HG03196 (cell line): ENCODE results near the gene ZNF19.

ENCODE experiments used
- ATAC-seq: cut with Tn5 transposase; IDR thresholded peaks from one replicate; pipeline ENCODE4 v1.9.1; 2021; ENCODE audit not compliant: unreplicated experiment

The ZNF19 gene

DNA sequence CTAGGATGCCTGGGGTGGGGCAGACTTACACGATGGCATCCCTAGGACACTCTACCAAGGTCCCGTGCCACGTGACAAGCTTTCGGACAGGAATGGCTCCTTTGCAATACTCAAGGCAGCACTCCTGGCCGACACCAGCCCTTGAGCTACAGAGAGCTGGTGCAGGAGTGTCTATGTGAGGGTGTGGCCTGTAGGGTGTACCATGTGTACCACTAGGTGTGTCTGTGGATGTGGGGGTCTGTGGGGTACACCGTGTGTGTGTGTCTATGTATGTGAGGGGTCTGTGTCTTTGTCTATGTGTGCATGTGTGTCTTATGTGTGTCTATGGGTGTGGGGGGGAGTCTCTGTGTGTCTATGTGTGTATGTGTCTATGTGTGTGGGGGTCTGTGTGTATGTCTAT lies 45.4 kb downstream of the ZNF19 start:
- no peak for ATAC-seq

DNA sequence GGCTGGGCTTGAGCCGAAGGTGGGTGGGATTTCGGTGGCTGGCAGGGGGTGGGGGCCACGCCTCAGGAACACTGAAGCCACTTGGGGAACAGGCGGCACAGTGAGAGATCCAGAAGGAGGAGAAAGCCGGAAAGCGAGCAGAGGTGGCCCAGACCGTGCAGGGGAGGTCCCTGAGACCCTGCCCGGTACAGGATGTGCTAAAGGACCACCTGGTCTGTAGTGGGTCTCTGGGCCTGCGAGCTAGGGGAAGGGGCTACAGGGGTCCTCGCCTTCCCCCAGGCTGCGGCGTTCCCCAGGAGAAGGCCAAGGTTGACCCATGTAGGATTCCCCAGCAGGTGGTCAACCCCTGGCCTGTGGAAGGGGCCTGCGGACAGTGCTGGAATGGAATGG lies 47.1 kb downstream of the ZNF19 start, which contains the start of gene TLE7:
Gene TLE7 (minus strand): TSS at position 4 of the 390 bp plus-strand sequence. CDS start 8,730 bp downstream, outside the sequence.
- no peak for ATAC-seq

DNA sequence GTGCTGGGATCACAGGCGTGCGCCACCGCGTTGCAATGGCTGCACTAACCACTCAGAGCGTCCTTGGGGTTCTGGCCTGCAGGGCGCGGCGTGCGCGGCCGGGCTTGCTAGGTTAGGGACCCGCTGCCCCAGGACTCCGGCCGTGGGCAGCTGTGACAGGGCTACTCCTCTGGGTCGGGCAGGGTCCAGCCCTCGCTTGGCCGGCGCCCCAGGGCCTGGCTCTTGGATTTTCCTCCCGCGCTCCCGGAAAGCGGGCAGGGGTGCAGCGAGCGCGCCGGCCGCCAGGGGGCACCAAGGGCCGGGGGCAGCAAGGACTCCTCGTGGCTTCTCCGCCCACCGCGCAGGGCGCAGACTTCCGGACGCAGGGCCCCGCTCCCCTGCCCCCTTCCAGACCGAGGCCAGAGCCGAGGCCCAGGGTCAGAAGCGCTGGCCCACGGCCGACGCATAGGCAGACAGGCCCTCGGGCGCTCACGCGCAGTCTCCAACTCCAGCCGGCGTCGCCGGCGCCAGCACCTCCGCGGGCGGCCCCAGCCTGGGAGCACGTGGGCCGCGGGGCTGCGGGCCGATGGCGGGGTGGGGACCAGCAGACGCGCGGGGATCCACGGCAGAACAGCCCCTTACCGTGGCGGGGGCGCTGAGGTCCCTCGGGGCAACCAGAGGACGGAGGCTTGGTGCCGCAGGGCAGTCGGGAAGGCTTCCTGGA lies 47.6 kb downstream of the ZNF19 start:
- no peak for ATAC-seq

DNA sequence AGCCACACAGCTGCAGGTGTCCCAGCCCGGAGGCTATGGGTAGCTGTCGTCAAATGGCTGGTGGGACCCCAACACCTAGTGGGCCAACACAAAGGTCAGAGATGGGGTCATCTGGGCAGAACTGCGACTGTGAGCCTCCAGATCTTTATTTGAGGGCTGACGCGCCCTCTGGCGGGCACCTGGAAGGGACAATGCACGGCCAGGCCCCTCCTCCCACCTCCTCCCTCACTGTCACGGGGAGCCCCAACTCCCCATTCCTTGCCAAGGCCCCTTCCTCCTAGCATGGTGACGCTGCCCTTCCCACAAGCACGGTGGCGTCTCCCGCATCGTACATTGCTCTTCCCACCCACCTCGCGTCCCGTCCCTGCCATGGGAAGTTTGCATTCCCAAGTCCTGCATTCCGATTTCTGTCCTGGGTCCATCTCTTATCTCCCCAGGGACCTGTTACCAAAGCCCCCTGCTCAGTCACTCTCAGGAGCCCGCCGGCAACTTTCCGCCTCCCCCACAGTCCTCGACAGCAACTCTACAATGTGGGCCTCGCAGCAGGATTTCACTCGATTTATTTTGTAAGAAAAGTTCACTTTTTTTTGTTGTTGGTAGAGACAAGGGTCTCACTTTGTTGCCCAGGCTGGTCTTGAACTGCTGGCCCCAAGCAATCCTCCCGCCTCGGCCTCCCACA lies 48.3 kb downstream of the ZNF19 start:
- no peak for ATAC-seq

DNA sequence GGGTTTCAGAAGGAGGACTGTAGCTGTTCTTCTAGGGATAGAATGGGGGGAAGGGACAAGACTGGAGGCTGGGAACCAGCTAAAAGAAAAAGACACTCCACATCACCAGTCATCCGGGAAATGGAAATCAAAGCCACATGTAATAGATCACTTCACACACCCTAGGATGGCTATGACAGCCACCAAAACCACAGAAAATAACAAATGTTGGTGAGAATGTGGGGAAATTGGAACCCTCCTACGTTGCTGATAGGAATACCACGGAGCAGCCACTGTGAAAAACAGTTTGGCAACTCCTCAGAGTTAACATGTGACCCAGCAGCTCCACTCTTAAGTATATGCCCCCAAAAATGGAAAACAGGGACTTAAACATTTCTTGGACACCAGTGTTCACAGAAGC lies 49.6 kb downstream of the ZNF19 start:
- ATAC-seq, result no peak

DNA sequence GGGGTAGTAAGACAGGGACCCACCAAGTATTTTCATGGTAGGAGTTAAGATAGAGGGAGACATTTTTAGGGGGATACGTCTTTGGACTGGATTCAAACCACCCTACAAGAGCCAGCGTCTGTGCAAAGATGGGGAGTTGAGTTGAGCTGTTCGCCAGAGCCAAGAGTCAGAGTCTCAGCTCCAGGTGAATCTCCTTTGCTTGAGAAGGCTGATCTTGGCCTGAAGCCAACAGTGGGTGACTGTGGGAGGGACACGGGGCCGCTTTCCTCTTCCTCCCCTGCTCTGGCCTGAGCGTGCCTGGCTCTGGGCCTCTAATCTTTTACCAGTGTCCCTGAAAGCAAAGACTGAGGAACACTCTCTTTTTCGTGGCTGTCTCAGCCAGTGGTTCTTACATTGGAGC lies 52.7 kb downstream of the ZNF19 start:
- ATAC-seq, result no peak

DNA sequence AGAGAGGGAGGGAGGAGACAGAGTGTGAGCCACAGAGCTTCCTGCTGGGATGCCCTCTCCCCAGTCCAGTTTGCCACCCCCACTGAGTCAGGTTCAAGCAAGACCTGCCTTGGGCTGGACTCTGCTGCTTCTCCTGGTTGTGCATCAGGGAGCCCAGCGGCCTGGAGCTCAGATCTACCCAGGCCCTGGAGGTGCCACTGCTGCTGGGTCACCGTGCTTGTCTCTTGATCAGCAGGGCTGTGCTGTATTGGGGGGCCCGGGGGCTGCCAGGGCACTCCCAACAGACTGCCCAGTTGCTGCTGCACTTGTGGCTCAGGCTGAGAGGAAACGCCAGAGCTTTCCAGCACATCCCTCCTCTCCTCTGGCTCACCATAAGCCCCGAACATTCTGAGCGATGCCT lies 56.2 kb downstream of the ZNF19 start:
- ATAC-seq, result no peak

DNA sequence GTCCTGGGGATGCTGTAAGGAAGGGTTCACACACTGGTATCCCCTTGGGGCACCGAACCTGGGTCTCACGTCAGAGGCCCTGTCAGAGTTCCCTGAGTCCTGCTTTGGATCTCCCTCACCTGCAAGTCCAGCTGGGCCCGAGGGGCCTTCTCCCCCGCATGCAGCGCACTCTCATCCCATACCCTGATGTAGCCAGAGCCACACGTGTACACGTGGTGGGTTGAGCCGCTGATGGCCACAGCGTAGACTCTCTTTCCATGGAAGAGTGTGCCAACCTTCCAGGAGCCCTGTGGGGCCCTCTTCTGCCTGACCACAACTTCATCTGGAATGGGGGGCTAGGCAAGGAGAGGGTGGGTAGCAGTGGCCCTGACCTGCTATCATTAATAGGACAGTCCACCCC lies 57.1 kb downstream of the ZNF19 start:
- no peak for ATAC-seq

DNA sequence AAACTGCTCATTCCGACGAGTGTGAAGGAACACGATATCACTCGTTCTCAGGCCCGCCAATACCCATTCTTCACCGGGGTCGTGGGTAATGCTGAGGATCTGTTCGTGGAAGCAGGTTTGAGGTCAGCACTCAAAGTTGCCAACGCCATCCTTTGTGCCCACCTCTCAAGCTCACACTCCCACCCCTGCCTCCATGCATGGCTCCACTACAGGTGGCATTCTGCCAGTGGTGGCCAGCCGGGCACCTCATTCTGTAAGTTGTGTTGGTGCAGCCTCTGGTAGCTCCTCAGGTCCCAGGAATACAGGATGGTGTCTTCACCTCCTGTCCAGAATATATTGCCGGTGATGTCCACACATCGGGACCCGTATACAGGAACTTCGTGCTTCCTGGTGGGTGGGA lies 57.9 kb downstream of the ZNF19 start:
- no peak for ATAC-seq

DNA sequence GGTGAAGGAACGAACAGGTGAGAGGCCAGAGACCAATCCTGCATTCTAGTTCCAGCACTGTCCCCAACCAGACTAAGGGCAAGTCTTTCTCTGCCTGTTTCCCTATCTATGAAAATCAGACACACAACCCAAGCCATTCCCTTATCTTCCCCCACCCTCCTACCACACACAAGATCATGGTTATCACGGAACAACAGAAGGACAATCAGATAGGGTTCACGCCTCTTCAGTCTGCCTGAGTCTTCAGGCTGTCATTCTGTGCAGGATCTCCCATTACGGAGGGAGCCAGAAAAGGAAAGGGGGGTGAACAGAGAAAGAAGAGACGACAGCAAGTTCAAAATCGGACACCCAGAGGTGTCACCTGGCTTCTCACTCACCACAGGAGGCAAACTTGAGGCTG lies 58.4 kb downstream of the ZNF19 start:
- no peak for ATAC-seq

DNA sequence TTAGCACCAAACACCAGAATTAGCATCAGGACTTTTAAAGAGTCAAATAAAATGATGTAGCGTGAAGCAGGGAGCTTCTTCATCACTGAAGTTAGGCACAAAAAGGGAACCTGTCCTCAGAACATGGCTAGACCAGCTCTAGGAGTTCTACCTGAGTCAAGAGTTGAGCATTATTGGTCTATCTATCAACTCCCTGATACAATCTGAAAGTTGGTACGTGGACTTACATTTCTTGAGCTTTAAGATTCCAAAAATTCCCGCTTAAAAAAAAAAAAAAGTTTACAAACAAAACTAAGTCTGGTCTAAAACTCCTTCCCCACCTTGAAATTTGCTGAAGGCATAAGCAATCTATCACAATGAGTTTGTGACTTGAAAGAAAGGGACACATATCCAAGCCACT lies 59.5 kb downstream of the ZNF19 start:
- ATAC-seq, result no peak

DNA sequence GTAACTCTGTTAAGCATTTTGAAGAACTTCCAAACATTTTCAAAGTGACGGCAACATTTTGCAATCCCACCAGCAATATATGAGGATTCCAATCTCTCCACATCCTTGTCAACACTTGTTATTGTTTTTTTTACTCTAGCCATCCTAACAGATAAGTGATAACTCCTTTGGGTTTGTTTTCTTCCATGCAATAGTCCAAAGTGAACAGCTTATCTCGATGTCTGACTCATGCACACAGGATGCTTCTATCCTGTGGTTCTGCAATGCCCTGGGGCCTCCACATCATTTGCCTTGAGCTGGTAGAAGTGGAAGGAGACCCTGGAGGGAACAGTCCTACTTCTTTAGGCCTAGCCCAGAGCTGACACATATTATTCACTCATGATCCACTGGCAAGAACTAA lies 60.2 kb downstream of the ZNF19 start:
- no peak for ATAC-seq

DNA sequence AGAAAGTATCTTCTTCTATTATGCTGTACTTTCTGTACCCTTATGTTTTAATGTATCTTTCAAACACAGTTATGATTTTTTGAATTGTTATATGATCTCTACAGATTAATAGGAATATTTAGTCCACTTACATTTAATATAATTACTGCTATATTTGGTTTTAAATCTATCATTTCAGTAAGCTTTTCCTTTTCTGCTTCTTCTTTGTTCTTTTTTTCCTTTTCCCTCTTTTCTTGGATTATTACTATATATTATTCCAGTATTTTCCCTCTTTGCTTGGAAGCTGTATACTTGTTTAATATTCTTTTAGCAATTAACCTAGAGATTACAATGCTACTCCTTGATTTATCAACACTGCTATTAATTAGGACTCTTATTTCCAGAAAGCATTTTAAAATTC lies 60.7 kb downstream of the ZNF19 start:
- no peak for ATAC-seq

DNA sequence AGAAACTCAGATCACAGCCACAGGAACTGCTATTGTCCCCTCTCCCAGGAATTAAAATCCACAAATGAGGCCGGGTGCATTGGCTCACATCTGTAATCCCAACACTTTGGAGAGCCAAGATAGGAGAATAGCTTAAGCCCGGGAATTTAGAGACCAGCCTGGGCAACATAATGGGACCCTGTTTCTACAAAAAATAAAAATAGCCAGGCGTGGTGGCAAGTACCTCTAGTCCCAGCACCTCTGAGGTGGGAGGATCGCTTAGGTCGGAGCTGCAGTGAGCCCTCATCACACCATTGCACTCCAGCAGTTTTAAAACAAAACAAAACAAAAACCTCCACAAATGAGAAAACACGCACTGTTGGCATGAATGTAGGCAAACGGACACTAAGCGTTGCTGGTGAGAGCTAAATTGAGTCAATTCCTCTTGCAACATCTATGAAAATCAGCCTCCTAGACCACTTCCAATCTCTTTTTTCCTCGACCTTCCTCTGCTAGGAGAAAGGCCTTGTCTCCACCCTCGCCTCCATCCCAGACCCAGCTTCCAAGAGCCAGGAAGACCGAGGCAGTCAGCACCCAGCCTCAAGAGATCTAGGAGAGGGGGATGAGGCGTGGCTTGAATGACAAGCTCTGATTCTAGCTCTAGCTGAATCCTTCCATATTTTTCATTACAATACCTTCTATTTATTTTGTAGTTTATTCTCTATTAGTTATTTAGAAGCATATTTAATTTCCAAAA lies 62.1 kb downstream of the ZNF19 start:
- no peak for ATAC-seq

DNA sequence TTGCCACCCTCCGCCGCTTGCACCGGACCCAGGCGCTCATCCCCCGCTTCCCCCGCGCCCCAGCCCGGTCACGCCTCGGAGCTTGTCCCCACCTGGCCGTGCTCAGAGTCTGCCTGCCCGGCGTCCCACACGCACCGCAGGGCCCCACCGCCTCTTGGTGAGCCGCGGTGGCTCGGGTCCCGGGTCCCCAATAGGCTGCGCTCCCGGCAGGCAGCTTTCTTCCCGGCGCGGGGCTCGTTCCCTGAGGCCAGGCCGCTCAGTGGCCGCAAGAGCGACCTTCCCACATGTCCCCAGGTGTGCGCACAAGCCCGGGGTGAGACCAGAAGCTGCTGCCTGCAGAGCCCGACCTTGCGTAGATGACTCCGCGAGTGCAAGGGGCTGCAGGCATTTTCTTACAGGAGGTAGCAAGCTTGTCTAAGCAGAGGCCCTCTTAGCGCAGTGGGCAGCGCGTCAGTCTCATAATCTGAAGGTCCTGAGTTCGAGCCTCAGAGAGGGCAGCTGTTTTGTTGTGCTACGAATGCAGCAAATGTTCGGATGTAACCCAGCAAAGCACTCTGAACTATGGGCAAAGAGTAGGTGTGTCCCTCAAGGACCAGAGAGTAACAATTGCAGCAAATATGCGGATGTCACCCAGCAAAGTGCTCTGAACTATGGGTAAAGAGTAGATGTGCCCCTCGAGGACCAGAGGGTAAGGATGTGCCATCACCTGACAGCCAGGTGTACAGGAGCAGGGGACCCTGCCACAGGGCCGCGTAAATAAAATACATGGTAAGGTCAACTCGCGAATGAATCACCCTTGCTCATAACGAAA lies 62.9 kb downstream of the ZNF19 start:
- ATAC-seq, result no peak

DNA sequence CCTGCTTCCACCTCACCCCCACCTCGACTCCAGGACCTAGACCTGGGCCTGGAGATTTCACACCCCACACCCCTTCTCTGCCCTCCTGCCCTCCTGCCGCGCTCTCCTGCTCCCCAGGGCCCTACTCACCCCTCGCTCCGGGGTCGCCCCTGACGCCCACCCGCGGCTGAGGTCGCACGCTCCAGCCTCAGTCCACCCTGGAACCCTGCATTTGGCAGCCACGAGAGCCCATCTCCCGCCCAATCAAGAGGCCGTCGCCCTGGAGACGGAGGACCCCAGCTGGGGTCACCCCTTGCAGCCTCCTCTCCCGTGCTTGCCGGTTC lies 63.4 kb downstream of the ZNF19 start:
- ATAC-seq, result no peak

DNA sequence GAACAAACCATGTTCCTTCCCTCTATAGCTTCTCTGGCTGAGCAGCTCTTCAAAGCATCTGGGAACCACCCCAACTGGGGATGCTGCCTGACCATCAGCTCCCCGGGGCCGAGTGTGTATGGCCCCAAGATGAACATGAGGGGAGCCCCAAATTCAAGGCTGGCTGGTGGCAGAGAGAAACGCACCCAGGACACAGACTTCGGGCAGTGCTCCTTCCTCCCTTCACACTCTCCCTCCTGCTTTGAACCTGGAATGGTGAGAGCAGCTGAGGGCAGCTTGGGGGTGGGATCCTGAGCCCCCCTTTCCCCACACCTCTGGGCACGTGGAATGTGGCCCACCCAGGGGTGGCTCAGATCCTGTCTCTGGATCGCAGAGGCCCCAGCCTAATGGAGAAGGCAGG lies 64.5 kb downstream of the ZNF19 start:
- no peak for ATAC-seq

DNA sequence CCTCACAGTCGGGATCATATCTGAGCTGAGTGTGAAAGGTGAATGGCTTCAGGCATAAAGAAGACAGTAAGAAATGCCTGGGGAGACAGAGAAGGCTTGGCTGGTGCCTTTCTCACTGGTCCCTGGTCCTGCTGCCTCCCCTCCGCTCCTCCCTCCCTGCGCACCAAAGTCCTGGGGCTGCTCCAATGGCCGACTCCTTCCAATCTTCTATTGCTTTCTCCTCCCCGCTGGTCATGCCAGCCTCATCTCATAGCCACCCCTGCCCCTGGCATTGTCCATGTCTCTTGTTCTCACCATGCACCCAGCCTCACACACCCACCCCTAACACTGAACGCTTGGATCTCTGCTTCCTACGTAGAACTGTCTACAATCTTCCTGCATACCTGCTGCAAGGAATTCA lies 65.3 kb downstream of the ZNF19 start:
- no peak for ATAC-seq
